Mesendoderm (in vitro differentiated cells): Measurements from ENCODE around the gene BSG.
"Not testable (repeated sequence)": the region's sequence is repeated elsewhere in the genome, so short reads cannot be mapped to it uniquely, and the experiment has no call there.

Experiments used
- DNase-seq: peaks from one replicate; pipeline ENCODE4 v3.0.0; 2013
- H2AK5ac ChIP-seq: 2 replicates; pipeline ENCODE4 v1.6.1; 2013; ENCODE audit warnings: low read length, inconsistent platforms
- H2BK120ac ChIP-seq: 2 replicates; pipeline ENCODE4 v1.6.1; 2013; ENCODE audit warnings: low read depth, mild to moderate bottlenecking, low read length, moderate library complexity, mixed read lengths
- H2BK15ac ChIP-seq: replicated peaks from 2 replicates; pipeline ENCODE4 v1.6.1; 2013; ENCODE audit warnings: low read depth, mild to moderate bottlenecking, moderate library complexity
- H2BK5ac ChIP-seq: 2 replicates; pipeline ENCODE4 v1.6.1; 2013; ENCODE audit warnings: low read length, inconsistent platforms
- H3K18ac ChIP-seq: 2 replicates; pipeline ENCODE4 v1.6.1; 2013; ENCODE audit warnings: mild to moderate bottlenecking, low read length, mixed read lengths
- H3K23ac ChIP-seq: one replicate; pipeline ENCODE4 v1.6.1; 2013; ENCODE audit warnings: low read length
- H3K27ac ChIP-seq: 2 replicates; pipeline ENCODE4 v1.5.1; 2013; ENCODE audit warnings: low read depth, mild to moderate bottlenecking, inconsistent platforms, low read length, moderate library complexity
- H3K27me3 ChIP-seq: 2 replicates; pipeline ENCODE4 v1.6.1; 2013; ENCODE audit warnings: low read length, control low read depth, mild to moderate bottlenecking, inconsistent platforms; ENCODE audit not compliant: insufficient read depth, poor library complexity
- H3K36me3 ChIP-seq: 2 replicates; pipeline ENCODE4 v1.6.1; 2013; ENCODE audit warnings: low read length, inconsistent platforms; ENCODE audit not compliant: control insufficient read depth, insufficient read depth
- H3K4ac ChIP-seq: one replicate; pipeline ENCODE4 v1.6.1; 2013; ENCODE audit warnings: low read depth, mild to moderate bottlenecking, low read length, moderate library complexity
- H3K4me1 ChIP-seq: 2 replicates; pipeline ENCODE4 v1.6.1; 2013; ENCODE audit warnings: low read depth, low read length, inconsistent platforms; ENCODE audit not compliant: control insufficient read depth
- H3K4me2 ChIP-seq: 2 replicates; pipeline ENCODE4 v1.6.1; 2013; ENCODE audit warnings: low read length
- H3K4me3 ChIP-seq: 2 replicates; pipeline ENCODE4 v1.5.1; 2013; ENCODE audit warnings: mild to moderate bottlenecking, low read length
- H3K56ac ChIP-seq: one replicate; pipeline ENCODE4 v1.6.1; 2013; ENCODE audit warnings: low read length
- H3K79me1 ChIP-seq: 2 replicates; pipeline ENCODE4 v1.6.1; 2013; ENCODE audit warnings: low read length, inconsistent platforms
- H3K79me2 ChIP-seq: 2 replicates; pipeline ENCODE4 v1.6.1; 2013; ENCODE audit warnings: mild to moderate bottlenecking, low read length; ENCODE audit not compliant: control insufficient read depth, insufficient read depth
- H3K9ac ChIP-seq: 2 replicates; pipeline ENCODE4 v1.6.1; 2013; ENCODE audit warnings: low read length, inconsistent platforms
- H4K5ac ChIP-seq: one replicate; pipeline ENCODE4 v1.6.1; 2013; ENCODE audit warnings: low read length
- H4K8ac ChIP-seq: one replicate; pipeline ENCODE4 v1.6.1; 2013; ENCODE audit warnings: low read depth, mild to moderate bottlenecking, control low read depth, low read length, moderate library complexity
- WGBS: extraction: QIAGEN DNeasy Blood & Tissue Kit; methylation state at CpG from one replicate; pipeline ENCODE4 v1.1.7; 2013; ENCODE audit warnings: low lambda C conversion rate, missing lambda C conversion rate; ENCODE audit not compliant: insufficient coverage; ENCODE audit errors: extremely low coverage; 5-methylcytosine and 5-hydroxymethylcytosine counted together

Gene BSG

GRCh38 chr19:602391-603301 lies 30.2 kb downstream of the BSG start:
- H3K18ac ChIP-seq, result no peak overlapping the region
- no peaks in the 10 kb centered on the region for H3K27me3 ChIP-seq
- H3K56ac ChIP-seq, result no peak overlapping the region
- H3K79me1 ChIP-seq, result no peaks in the 10 kb centered on the region
- no peak overlapping the region for H3K23ac ChIP-seq
- no peak overlapping the region for H2BK15ac ChIP-seq
- no peaks in the 10 kb centered on the region for H3K4me1 ChIP-seq
- no CpG with 5 or more reads among the region's 35 CpGs for WGBS
- H3K79me2 ChIP-seq, result no peaks in the 10 kb centered on the region
- no peak overlapping the region for H3K4ac ChIP-seq
- H3K4me3 ChIP-seq, result no peak overlapping the region
- no peak overlapping the region for H3K27ac ChIP-seq
- H2BK5ac ChIP-seq, result no peak overlapping the region
- no peak overlapping the region for H4K8ac ChIP-seq
- H2BK120ac ChIP-seq, result no peak overlapping the region
- H4K5ac ChIP-seq, result no peak overlapping the region
- H3K36me3 ChIP-seq, result no peaks in the 10 kb centered on the region
- no peak overlapping the region for H3K9ac ChIP-seq
- DNase-seq, result no peak
- no peak overlapping the region for H2AK5ac ChIP-seq
- no peak overlapping the region for H3K4me2 ChIP-seq

DNA sequence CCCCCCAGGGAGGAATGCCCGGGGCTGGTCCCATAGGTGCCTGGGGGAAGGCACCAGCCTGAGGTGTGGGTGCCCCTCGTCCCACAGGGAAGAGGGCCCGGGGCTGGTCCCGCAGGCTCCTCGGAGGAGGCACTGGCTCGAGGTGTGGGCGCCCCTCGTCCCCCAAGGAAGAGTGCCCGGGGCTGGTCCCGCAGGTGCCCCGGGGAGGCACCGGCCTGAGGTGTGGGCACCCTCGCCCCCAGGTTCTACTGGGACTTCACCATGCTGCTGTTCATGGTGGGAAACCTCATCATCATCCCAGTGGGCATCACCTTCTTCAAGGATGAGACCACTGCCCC lies 30.9 kb downstream of the BSG start:
- H3K36me3 ChIP-seq, H3K23ac ChIP-seq, H3K27ac ChIP-seq, H2BK15ac ChIP-seq, H3K79me2 ChIP-seq, H3K4me2 ChIP-seq, H3K56ac ChIP-seq, H3K18ac ChIP-seq, H3K4me3 ChIP-seq, H2AK5ac ChIP-seq, H3K9ac ChIP-seq, H3K27me3 ChIP-seq, H2BK120ac ChIP-seq, H3K4me1 ChIP-seq, H3K4ac ChIP-seq, H2BK5ac ChIP-seq, DNase-seq, H4K5ac ChIP-seq, H4K8ac ChIP-seq, H3K79me1 ChIP-seq: not testable (repeated sequence)
- WGBS, result no CpG with 5 or more reads among the region's 13 CpGs

- not testable (repeated sequence) for H3K79me1 ChIP-seq, H2BK120ac ChIP-seq, H3K27me3 ChIP-seq, H3K27ac ChIP-seq, H3K23ac ChIP-seq, H3K4ac ChIP-seq, H4K5ac ChIP-seq, H3K79me2 ChIP-seq, H3K4me3 ChIP-seq, H3K36me3 ChIP-seq, H3K56ac ChIP-seq, H4K8ac ChIP-seq, H3K4me1 ChIP-seq, H2BK5ac ChIP-seq, DNase-seq, H2BK15ac ChIP-seq, H3K4me2 ChIP-seq, H3K9ac ChIP-seq, H2AK5ac ChIP-seq, H3K18ac ChIP-seq
- WGBS, result no CpG with 5 or more reads among the region's 20 CpGs
Measured at GRCh38 chr19:603779-604178, 31.4 kb downstream of the BSG start.

- Histone ChIP-seq H2BK15ac (no peak overlapping the region), H3K18ac (no peak overlapping the region), H3K36me3 (no peaks in the 10 kb centered on the region), H2AK5ac (no peak overlapping the region), H3K4me2 (no peak overlapping the region), H2BK5ac (no peak overlapping the region), H3K27ac (no peak overlapping the region), H3K4me1 (no peaks in the 10 kb centered on the region), H3K23ac (no peak overlapping the region), H3K56ac (no peak overlapping the region), H2BK120ac (no peak overlapping the region), H4K5ac (no peak overlapping the region), H3K79me2 (no peaks in the 10 kb centered on the region), H3K79me1 (no peaks in the 10 kb centered on the region), H3K4ac (no peak overlapping the region), H3K4me3 (no peak overlapping the region), H4K8ac (no peak overlapping the region), H3K9ac (no peak overlapping the region), H3K27me3 (no peaks in the 10 kb centered on the region)
- peak; percentile 59 for DNase-seq
- WGBS, result no CpG with 5 or more reads among the region's 11 CpGs
Measured at GRCh38 chr19:604355-604754, 32.0 kb downstream of the BSG start.

GRCh38 chr19:605061-605971 lies 32.9 kb downstream of the BSG start:
- H3K36me3 ChIP-seq, H3K79me2 ChIP-seq: not testable (repeated sequence)

More at GRCh38 chr19:605061-605971, 32.9 kb downstream of the BSG start:
- H2BK5ac ChIP-seq, H3K18ac ChIP-seq, H3K9ac ChIP-seq, H4K5ac ChIP-seq, H3K27ac ChIP-seq, H2AK5ac ChIP-seq, H3K4me3 ChIP-seq, H3K27me3 ChIP-seq, H3K4me2 ChIP-seq, H3K4ac ChIP-seq, H2BK120ac ChIP-seq, DNase-seq, H3K79me1 ChIP-seq, H4K8ac ChIP-seq, H3K4me1 ChIP-seq, H3K23ac ChIP-seq, H2BK15ac ChIP-seq: not testable (repeated sequence)
- no CpG with 5 or more reads among the region's 34 CpGs for WGBS
- H3K56ac ChIP-seq, result peak overlapping the region; percentile 25
